ENCODE data around the gene TCERG1L. TPM values are rescaled to one million over a fixed set of nuclear protein-coding genes. Genes with fewer than 3 reads are reported as not detected.

Gene TCERG1L
- total RNA-seq, 1 experiment from 2014 or later: not detected

GRCh38 chr10:131187274-131187673, 124.2 kb downstream of the TCERG1L start:
- ChIA-PET POLR2A (ENCODE audit: unreplicated experiment) (no interaction called here), CTCF (no interaction called here)
- no TSS peak for BruUV-seq (replicated peaks)

GRCh38 chr10:131186547-131187253, 124.8 kb downstream of the TCERG1L start:
- Histone ChIP-seq H3K79me2 (ENCODE audit: low read depth) (no peaks in the 10 kb centered on the region), H2AFZ (no peak overlapping the region), H3K27me3 (ENCODE audit: insufficient read depth, low read depth) (peaks cover 29% of the 10 kb centered on the region), H3K36me3 (ENCODE audit: low read depth) (no peaks in the 10 kb centered on the region), H3K9me3 (ENCODE audit: insufficient read depth, low read depth) (no peaks in the 10 kb centered on the region), H3F3A (ENCODE audit: insufficient read depth, low read depth) (no peaks in the 10 kb centered on the region), H3K4me2 (no peak overlapping the region), H3K4me3 (no peak overlapping the region), H4K20me1 (ENCODE audit: insufficient read depth) (no peaks in the 10 kb centered on the region), H3K27ac (no peak overlapping the region), H3K4me1 (replicated peaks; ENCODE audit: insufficient read depth) (no peaks in the 10 kb centered on the region), H3K9me2 (ENCODE audit: insufficient read depth) (no peaks in the 10 kb centered on the region)
- intact Hi-C loops (cut with micrococcal nuclease; ENCODE audit: unreplicated experiment): no loop called here
- no peak for DNase-seq
- no TSS peak for BruUV-seq (replicated peaks)
- TF ChIP-seq, protein P1, sequence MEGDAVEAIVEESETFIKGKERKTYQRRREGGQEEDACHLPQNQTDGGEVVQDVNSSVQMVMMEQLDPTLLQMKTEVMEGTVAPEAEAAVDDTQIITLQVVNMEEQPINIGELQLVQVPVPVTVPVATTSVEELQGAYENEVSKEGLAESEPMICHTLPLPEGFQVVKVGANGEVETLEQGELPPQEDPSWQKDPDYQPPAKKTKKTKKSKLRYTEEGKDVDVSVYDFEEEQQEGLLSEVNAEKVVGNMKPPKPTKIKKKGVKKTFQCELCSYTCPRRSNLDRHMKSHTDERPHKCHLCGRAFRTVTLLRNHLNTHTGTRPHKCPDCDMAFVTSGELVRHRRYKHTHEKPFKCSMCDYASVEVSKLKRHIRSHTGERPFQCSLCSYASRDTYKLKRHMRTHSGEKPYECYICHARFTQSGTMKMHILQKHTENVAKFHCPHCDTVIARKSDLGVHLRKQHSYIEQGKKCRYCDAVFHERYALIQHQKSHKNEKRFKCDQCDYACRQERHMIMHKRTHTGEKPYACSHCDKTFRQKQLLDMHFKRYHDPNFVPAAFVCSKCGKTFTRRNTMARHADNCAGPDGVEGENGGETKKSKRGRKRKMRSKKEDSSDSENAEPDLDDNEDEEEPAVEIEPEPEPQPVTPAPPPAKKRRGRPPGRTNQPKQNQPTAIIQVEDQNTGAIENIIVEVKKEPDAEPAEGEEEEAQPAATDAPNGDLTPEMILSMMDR (conservative IDR thresholded peaks at IDR 0.05): no peak
- TF ChIP-seq EZH2 (IDR thresholded peaks at IDR 0.05; ENCODE audit: low read depth): no peak
- ChIA-PET CTCF (no interaction called here), POLR2A (ENCODE audit: unreplicated experiment) (no interaction called here)

More at GRCh38 chr10:131187274-131187673, 124.2 kb downstream of the TCERG1L start:
- no peaks in the 10 kb centered on the region for H3K79me2 ChIP-seq (ENCODE audit: low read depth)
- no peak for TF ChIP-seq EZH2 (IDR thresholded peaks at IDR 0.05; ENCODE audit: low read depth)
- TF ChIP-seq, protein P1 (conservative IDR thresholded peaks at IDR 0.05): no peak
- H4K20me1 ChIP-seq (ENCODE audit: insufficient read depth): no peaks in the 10 kb centered on the region
- no peaks in the 10 kb centered on the region for H3F3A ChIP-seq (ENCODE audit: insufficient read depth, low read depth)
- peaks cover 26% of the 10 kb centered on the region; the same call in 1 of the 2 replicates for H3K27me3 ChIP-seq (ENCODE audit: insufficient read depth, low read depth)
- no peaks in the 10 kb centered on the region for H3K9me2 ChIP-seq (ENCODE audit: insufficient read depth)
- no peaks in the 10 kb centered on the region for H3K36me3 ChIP-seq (ENCODE audit: low read depth)
- no peak overlapping the region for H3K4me3 ChIP-seq
- H3K4me2 ChIP-seq: no peak overlapping the region
- H3K27ac ChIP-seq: no peak overlapping the region
- DNase-seq: no peak
- H3K4me1 ChIP-seq (replicated peaks; ENCODE audit: insufficient read depth): no peaks in the 10 kb centered on the region
- H3K9me3 ChIP-seq (ENCODE audit: insufficient read depth, low read depth): no peaks in the 10 kb centered on the region
- no peak overlapping the region for H2AFZ ChIP-seq
- intact Hi-C loops (cut with micrococcal nuclease; ENCODE audit: unreplicated experiment): no loop called here

GRCh38 chr10:131184503-131184902, 127.0 kb downstream of the TCERG1L start:
- Histone ChIP-seq H2AFZ (no peak overlapping the region), H3K4me1 (replicated peaks; ENCODE audit: insufficient read depth) (no peaks in the 10 kb centered on the region), H3K4me2 (no peak overlapping the region), H3K27ac (no peak overlapping the region), H3K79me2 (ENCODE audit: low read depth) (no peaks in the 10 kb centered on the region), H3K9me2 (ENCODE audit: insufficient read depth) (no peaks in the 10 kb centered on the region), H3F3A (ENCODE audit: insufficient read depth, low read depth) (no peaks in the 10 kb centered on the region), H3K4me3 (no peak overlapping the region), H3K36me3 (ENCODE audit: low read depth) (no peaks in the 10 kb centered on the region), H3K27me3 (ENCODE audit: insufficient read depth, low read depth) (peaks cover 45% of the 10 kb centered on the region), H4K20me1 (ENCODE audit: insufficient read depth) (no peaks in the 10 kb centered on the region), H3K9me3 (ENCODE audit: insufficient read depth, low read depth) (no peaks in the 10 kb centered on the region)
- no peak for DNase-seq
- ChIA-PET POLR2A (ENCODE audit: unreplicated experiment) (no interaction called here), CTCF (no interaction called here)
- intact Hi-C loops (cut with micrococcal nuclease; ENCODE audit: unreplicated experiment): no loop called here
- TF ChIP-seq, protein P1 (conservative IDR thresholded peaks at IDR 0.05): no peak
- TF ChIP-seq EZH2 (IDR thresholded peaks at IDR 0.05; ENCODE audit: low read depth): no peak
- BruUV-seq (replicated peaks): no TSS peak

Measured in PC-9 (cell line).